GM12878 (cell line): Measurements from ENCODE around the gene MAP1LC3B.

ENCODE experiments used
- CTCF ChIP-seq, 3 experiments: IDR thresholded peaks in 2 of 3; conservative IDR thresholded peaks in 1 of 3; 2 replicates each; pipeline ENCODE4 v1.5.1; 2011; ENCODE audit warnings: low read depth in 3 of 3, low read length in 3 of 3, mild to moderate bottlenecking in 3 of 3, control low read depth in 2 of 3, moderate library complexity in 2 of 3, inconsistent platforms in 1 of 3, mixed read lengths in 1 of 3; ENCODE audit not compliant: control insufficient read depth in 2 of 3, insufficient read depth in 1 of 3; ENCODE audit errors: extremely low read depth in 1 of 3
- EZH2 ChIP-seq: IDR thresholded peaks from 2 replicates; pipeline ENCODE4 v1.6.1; 2012; ENCODE audit warnings: low read depth, mild to moderate bottlenecking, control low read depth, inconsistent platforms, low read length, borderline replicate concordance; ENCODE audit not compliant: control insufficient read depth
- POLR2A ChIP-seq: IDR thresholded peaks from 2 replicates; pipeline ENCODE4 v1.6.1; 2011; ENCODE audit warnings: low read depth, mild to moderate bottlenecking, low read length
- POLR2AphosphoS5 ChIP-seq: IDR thresholded peaks from 2 replicates; pipeline ENCODE4 v1.6.1; 2011; ENCODE audit warnings: mild to moderate bottlenecking, low read length, inconsistent platforms
- SIN3A ChIP-seq: IDR thresholded peaks from 2 replicates; pipeline ENCODE4 v1.6.1; 2012; ENCODE audit warnings: low read depth, low read length, improper control_type of control experiment
- SMAD1 ChIP-seq: fragments of 450-650 bp; IDR thresholded peaks from 2 replicates; pipeline ENCODE4 v1.6.1; 2018; ENCODE audit warnings: mild to moderate bottlenecking, low read depth; ENCODE audit not compliant: partially characterized antibody
- SP1 ChIP-seq: IDR thresholded peaks from one replicate; pipeline ENCODE4 v1.6.1; 2011; ENCODE audit warnings: low read depth, low read length
- TAF1 ChIP-seq: IDR thresholded peaks from 2 replicates; pipeline ENCODE4 v1.6.1; 2011; ENCODE audit warnings: mild to moderate bottlenecking, low read depth, low read length, borderline replicate concordance
- ZNF274 ChIP-seq: IDR thresholded peaks from one replicate; pipeline ENCODE4 v1.8.0; 2011; ENCODE audit not compliant: insufficient read length, insufficient read depth

- no peak for TF ChIP-seq SP1
- TF ChIP-seq EZH2 = no peak
- TF ChIP-seq TAF1 = no peak
- TF ChIP-seq CTCF (IDR thresholded peaks at IDR 0.05 in 2 of 3, conservative IDR thresholded peaks at IDR 0.05 in 1 of 3; ENCODE audit: control insufficient read depth in 2 of 3, extremely low read depth in 1 of 3, insufficient read depth in 1 of 3, low read depth in 3 of 3, low read length in 3 of 3) = no peak
- no peak for TF ChIP-seq SMAD1
- no peak for TF ChIP-seq POLR2A
- TF ChIP-seq ZNF274 = no peak
- TF ChIP-seq SIN3A = no peak
- no peak for TF ChIP-seq POLR2AphosphoS5
Measured at GRCh38 chr16:87382023-87382785, 9.9 kb upstream of the MAP1LC3B start.
